AG04450 (cell line): ENCODE results near the gene CNTN6. TPM values are rescaled to one million over a fixed set of nuclear protein-coding genes. Genes with fewer than 3 reads are reported as not detected.

Experiments used
- CTCF ChIA-PET: fragments of 300-600, 350-600 bp; formaldehyde crosslinking; extraction: SDS; loops from one replicate; lab custom pipeline; 2022; ENCODE audit warnings: antibody characterized with exemption, inconsistent platforms; lab: Charles Lee
- POLR2A ChIA-PET: fragments of 350-600 bp; formaldehyde crosslinking; extraction: SDS; loops from one replicate; lab custom pipeline; 2021; ENCODE audit warnings: antibody characterized with exemption, inconsistent platforms; lab: Yijun Ruan, JAX
- DNase-seq: peaks from one replicate; pipeline ENCODE4 v3.0.0-alpha.2; 2011; ENCODE audit warnings: low read depth, low spot score
- H3K27ac ChIP-seq: one replicate; pipeline ENCODE4 v1.5.1; 2012; ENCODE audit warnings: low read depth, low read length, control low read depth
- H3K27me3 ChIP-seq: one replicate; pipeline ENCODE4 v1.6.0; 2012; ENCODE audit warnings: low read length; ENCODE audit not compliant: control insufficient read depth, insufficient read depth
- H3K4me3 ChIP-seq: 2 replicates; pipeline ENCODE4 v1.5.1; 2011; ENCODE audit warnings: mild to moderate bottlenecking, low read depth, low read length, control low read depth
- H3K9me3 ChIP-seq: 2 replicates; pipeline ENCODE4 v1.5.1; 2012; ENCODE audit warnings: low read length; ENCODE audit not compliant: control insufficient read depth, insufficient read depth
- polyA plus RNA-seq: library from polyadenylated mRNA; depleted of rRNA; stranded (reverse); fragments of >200 nt; gene quantifications from 2 replicates; pipeline ENCODE4 v1.2.3, GENCODE V29; 2011
- TF ChIP-seq, protein P1 (sequence below): IDR thresholded peaks from 2 replicates; pipeline ENCODE4 v1.5.1; 2011; ENCODE audit warnings: low read depth, low read length, control low read depth, inconsistent platforms

Gene CNTN6
- polyA plus RNA-seq, 1 experiment = not detected

DNA sequence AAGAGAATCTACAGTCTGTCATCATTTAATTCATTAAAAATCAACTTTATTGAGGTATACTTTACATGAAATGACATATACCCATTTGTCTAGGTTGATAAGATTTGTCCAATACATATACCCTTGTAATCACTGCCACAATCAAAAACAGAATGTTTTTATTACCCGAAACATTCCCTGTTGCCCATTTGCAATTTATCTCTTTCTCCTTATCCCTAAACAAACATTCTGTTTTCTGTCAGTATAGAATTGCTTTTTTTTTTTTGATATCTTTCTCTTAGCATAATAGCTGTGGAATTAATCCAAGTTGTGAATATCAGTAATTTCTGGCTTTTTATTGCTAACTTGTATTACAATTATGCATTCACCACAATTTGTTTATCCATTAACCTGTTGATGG, 4.3 kb upstream of the CNTN6 start:
- ChIA-PET CTCF (no interaction called here), POLR2A (no interaction called here)
- H3K4me3 ChIP-seq = no peak overlapping the region
- no peak overlapping the region for H3K27ac ChIP-seq
- H3K27me3 ChIP-seq = no peaks in the 10 kb centered on the region
- TF ChIP-seq, protein P1, sequence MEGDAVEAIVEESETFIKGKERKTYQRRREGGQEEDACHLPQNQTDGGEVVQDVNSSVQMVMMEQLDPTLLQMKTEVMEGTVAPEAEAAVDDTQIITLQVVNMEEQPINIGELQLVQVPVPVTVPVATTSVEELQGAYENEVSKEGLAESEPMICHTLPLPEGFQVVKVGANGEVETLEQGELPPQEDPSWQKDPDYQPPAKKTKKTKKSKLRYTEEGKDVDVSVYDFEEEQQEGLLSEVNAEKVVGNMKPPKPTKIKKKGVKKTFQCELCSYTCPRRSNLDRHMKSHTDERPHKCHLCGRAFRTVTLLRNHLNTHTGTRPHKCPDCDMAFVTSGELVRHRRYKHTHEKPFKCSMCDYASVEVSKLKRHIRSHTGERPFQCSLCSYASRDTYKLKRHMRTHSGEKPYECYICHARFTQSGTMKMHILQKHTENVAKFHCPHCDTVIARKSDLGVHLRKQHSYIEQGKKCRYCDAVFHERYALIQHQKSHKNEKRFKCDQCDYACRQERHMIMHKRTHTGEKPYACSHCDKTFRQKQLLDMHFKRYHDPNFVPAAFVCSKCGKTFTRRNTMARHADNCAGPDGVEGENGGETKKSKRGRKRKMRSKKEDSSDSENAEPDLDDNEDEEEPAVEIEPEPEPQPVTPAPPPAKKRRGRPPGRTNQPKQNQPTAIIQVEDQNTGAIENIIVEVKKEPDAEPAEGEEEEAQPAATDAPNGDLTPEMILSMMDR = no peak
- peaks cover 2% of the 10 kb centered on the region; the same call in 1 of the 2 replicates for H3K9me3 ChIP-seq
- no peak for DNase-seq

DNA sequence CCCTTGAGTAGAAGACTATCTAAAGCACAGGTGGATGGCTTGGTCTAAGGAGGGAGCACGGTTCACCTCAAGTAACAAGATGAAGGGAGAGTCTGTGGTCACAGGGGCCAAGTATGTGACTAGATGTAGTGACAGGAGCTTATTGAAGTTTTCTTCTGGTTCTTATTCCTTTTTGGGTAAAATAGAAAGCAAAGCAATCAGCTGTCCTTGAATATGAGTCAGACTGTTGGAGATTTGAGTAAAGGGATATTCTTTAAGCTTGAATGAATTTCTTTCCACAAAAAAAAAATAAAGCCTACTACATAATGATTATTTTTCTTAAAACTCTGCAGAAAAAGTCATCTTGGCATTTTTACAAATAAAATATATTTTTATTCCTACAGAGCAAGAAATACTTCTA, 1.5 kb upstream of the CNTN6 start:
- ChIA-PET CTCF (no interaction called here), POLR2A (no interaction called here)
- H3K9me3 ChIP-seq = peaks cover 2% of the 10 kb centered on the region; the same call in 1 of the 2 replicates
- no peak for DNase-seq
- TF ChIP-seq, protein P1 = no peak
- H3K27ac ChIP-seq = no peak overlapping the region
- no peak overlapping the region for H3K4me3 ChIP-seq
- H3K27me3 ChIP-seq = no peaks in the 10 kb centered on the region

DNA sequence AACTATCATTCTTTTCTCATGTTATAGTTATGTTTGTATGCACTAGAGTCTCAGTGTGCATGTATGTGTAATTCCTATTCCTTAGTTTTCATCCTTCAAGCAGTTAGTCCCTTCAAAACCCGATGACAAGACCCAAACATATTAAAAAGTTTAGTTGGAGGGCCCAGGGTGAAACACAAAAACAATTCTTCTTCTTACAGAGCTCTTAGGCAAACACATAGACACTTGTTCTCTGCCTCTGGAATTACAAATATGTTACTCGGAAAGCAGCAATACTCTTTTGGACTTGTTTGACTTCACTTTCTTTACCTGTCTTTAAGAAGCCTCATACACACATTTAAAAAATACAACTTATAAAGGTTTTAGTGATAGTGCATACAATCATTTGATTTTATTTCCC, 763 bp upstream of the CNTN6 start:
- DNase-seq = no peak
- ChIA-PET POLR2A (no interaction called here), CTCF (no interaction called here)
- Histone ChIP-seq H3K4me3 (no peak overlapping the region), H3K27me3 (no peaks in the 10 kb centered on the region), H3K9me3 (peaks cover 2% of the 10 kb centered on the region; the same call in 1 of the 2 replicates), H3K27ac (no peak overlapping the region)
- TF ChIP-seq, protein P1 = no peak

DNA sequence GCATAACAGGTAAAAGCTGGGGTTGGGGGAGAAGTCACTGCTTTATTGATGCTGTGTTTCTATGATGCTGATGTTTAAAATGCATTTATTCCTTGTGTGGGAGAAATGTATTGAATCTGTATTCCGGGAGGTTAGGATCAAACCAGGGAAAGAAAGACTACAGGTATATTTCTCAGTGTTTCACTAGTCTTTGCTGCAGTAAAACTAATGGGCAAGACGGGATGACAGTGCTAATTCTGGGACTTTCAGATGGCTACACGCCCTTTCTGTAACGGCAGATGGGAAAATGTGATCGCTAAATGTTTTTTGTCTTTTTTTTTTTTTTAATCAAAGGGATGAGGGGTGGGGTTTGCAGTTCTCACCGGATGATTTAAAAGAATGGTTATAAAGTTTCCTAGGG, 393 bp downstream of the CNTN6 start:
- H3K9me3 ChIP-seq = peaks cover 2% of the 10 kb centered on the region; the same call in 1 of the 2 replicates
- DNase-seq = no peak
- ChIA-PET POLR2A (no interaction called here), CTCF (no interaction called here)
- H3K27ac ChIP-seq = no peak overlapping the region
- H3K27me3 ChIP-seq = no peaks in the 10 kb centered on the region
- TF ChIP-seq, protein P1 = no peak
- no peak overlapping the region for H3K4me3 ChIP-seq

DNA sequence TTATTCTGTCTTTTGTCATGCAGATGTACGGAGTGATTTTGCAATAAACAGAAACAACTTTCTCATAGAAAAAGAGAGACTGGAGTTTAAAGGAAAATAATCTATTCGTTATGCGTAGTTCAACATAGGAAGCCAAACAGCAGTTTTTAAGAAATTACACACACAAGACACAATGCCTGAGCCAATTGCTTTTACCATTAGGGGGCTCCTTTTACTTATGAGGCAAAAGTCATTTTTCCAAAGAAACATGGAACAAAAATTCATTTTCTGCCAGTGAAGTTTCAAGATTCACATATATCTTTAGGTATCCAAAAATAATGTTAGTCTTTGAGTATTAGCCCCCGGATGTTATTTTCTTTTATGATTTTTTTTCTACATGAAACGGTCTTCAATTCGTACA, 10.7 kb downstream of the CNTN6 start:
- no peak for DNase-seq
- Histone ChIP-seq H3K27me3 (no peaks in the 10 kb centered on the region), H3K27ac (no peak overlapping the region), H3K4me3 (no peak overlapping the region), H3K9me3 (peaks cover 9% of the 10 kb centered on the region; the same call in 1 of the 2 replicates)
- ChIA-PET POLR2A (no interaction called here), CTCF (no interaction called here)
- TF ChIP-seq, protein P1 = no peak
